Measurements from ENCODE around the gene MGAT4A. TPM values are rescaled to one million over a fixed set of nuclear protein-coding genes. Genes with fewer than 3 reads are reported as not detected.

The MGAT4A gene
- total and polyA plus RNA-seq, 5 donors from 2014 or later, result 101 to 143 (median 127) TPM

Other genes starting within 250 kb of the MGAT4A start
- 20.4 TPM for gene COA5, start 122.6 kb downstream of the MGAT4A start, total RNA-seq
- 10 to 100 TPM; 32.6 to 40.7 (median 38.6) TPM for gene COA5, start 122.6 kb downstream of the MGAT4A start, polyA plus RNA-seq
- gene UNC50, start 122.5 kb downstream of the MGAT4A start, total RNA-seq, result 17.8 TPM
- 10 to 100 TPM; 44.9 to 58.6 (median 48.4) TPM for gene UNC50, start 122.5 kb downstream of the MGAT4A start, polyA plus RNA-seq
- 0.10 TPM for gene CRACDL, start 205.1 kb upstream of the MGAT4A start, total RNA-seq
- gene CRACDL, start 205.1 kb upstream of the MGAT4A start, polyA plus RNA-seq, result under 1 TPM; 0.16 to 0.18 (median 0.17) TPM